ENCODE measurements around the gene TBCA.

- TF ChIP-seq, protein P1, sequence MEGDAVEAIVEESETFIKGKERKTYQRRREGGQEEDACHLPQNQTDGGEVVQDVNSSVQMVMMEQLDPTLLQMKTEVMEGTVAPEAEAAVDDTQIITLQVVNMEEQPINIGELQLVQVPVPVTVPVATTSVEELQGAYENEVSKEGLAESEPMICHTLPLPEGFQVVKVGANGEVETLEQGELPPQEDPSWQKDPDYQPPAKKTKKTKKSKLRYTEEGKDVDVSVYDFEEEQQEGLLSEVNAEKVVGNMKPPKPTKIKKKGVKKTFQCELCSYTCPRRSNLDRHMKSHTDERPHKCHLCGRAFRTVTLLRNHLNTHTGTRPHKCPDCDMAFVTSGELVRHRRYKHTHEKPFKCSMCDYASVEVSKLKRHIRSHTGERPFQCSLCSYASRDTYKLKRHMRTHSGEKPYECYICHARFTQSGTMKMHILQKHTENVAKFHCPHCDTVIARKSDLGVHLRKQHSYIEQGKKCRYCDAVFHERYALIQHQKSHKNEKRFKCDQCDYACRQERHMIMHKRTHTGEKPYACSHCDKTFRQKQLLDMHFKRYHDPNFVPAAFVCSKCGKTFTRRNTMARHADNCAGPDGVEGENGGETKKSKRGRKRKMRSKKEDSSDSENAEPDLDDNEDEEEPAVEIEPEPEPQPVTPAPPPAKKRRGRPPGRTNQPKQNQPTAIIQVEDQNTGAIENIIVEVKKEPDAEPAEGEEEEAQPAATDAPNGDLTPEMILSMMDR (IDR thresholded peaks at IDR 0.05): no peak
- TF ChIP-seq POLR2A (IDR thresholded peaks at IDR 0.05): no peak
These were observed 33.0 kb downstream of the TBCA start for GRCh38 chr5:77743181-77743580.

All from adrenal gland (tissue), 5 donors.